Right hindlimb (tissue), 1 donor: Measurements from ENCODE around the gene LTO1.
"Not testable (repeated sequence)": the region's sequence is repeated elsewhere in the genome, so short reads cannot be mapped to it uniquely, and the experiment has no call there.

Experiments used
- DNase-seq: peaks from one replicate; pipeline ENCODE4 v3.0.0-alpha.2; 2018

LTO1 gene

DNA sequence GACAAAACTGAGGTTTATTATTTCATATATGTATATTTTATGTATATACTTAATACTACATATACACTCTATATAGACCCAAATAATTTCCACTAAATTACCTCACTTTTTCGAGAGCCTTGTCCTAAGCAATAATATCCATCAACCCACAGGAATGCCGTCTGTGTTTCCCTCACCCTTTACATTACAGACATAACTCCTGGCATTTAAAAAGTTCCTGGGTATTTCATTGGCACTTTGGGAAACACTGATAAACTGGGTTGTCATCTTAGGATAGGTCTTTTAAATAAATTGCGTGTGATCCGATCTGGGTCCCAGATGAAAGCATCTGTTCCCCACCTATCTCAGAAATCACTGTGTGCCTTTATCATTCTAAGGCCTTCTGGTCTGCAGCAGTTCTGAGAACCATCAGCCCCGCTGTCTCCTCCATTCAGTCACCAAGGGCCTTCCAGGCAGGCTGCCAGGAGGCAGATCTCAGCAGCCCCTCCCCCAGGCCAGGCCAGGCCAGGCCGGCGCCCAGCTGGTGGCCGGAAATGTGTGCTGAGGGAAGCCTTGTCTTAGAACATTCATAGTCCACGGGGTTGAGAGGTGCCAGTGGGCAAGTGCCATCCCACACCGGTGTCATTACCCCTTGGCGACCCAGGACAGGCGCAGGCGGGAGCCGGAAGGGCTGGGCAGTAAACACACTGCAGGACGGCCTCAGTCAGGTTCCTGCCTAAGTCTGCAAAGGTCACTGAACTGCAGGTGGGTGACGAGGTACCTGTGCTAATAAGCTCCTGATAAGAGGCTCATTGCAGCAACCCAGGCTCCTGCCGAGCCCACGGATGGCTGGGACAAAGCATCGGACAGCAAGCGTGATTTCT is 25.4 kb upstream of the LTO1 start:
- peak; percentile 87 for DNase-seq

GRCh38 chr11:69699213-69699612 is 24.1 kb upstream of the LTO1 start:
- no peak for DNase-seq

DNA sequence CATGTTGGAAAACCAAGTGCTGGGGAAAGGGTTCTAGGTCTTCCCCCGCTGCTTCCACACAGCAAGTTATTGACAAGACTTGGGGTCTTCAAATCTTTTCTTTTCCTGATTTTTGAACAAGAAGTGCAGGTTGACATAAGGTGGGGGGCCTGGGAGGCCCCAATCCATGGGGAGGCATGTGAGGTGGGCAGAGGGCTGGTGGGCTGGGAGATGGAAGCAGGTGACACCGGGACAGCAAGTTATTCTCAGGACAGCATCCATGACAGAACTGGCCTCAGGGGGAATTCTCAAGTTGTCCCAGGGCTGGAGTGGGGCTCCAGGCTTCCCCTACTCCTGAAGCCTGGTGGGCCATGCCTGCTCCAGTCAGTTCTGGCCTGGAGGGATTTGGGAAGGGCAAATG is 23.2 kb upstream of the LTO1 start:
- no peak for DNase-seq

GRCh38 chr11:69697861-69698260 is 22.7 kb upstream of the LTO1 start:
- DNase-seq: no peak

DNA sequence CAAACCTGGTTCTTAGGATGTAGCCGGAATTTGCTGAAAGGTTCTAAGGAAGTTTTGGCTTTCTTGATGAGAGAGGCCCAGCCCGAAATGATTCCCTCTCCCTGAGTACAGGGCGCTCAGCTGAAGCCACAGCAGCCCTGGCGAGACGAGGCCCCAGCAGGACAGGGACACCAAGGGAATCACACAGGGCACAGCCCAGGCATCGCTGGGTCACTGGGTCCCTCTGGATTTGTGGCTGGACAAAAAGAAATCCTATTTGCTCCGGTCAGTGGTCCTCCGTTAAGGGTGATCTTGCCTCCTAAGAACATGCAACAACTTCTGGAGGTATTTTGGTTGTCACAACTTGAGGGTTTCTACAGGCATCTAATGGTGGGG is 22.3 kb upstream of the LTO1 start:
- no peak for DNase-seq

DNA sequence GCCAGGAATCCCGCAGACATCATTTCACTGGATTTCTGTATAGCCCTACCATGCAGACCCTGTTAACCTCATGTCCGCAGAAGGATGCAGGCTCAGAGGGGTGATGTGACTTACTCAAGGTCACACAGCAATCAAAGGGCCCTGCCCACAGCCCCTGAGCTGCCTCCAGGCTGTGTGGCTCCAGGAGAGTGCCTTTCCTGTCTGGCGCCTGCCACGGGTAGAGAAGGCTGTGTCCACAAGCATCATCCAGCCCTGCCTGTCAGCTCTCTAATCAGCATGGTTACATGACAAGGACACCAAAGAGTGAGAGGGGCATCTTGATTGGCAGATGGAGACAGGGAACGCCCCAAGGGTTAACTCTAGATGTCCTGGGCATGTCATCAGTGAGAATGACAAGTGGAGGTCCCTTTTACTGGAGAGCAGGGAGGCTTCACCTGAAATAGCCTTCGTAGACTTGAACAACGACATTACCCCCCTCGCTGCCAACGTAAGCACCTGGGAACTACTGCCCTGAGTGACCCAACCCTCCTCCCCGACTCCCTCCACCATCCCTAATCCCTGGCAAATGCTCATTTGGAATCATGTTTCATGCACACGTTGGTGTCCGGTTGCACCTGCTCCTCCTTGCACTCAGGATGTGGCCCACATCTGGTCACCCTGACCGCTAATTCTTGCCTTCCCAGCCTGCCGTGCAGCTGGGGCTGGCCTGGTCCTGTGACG is 21.8 kb upstream of the LTO1 start:
- no peak for DNase-seq

DNA sequence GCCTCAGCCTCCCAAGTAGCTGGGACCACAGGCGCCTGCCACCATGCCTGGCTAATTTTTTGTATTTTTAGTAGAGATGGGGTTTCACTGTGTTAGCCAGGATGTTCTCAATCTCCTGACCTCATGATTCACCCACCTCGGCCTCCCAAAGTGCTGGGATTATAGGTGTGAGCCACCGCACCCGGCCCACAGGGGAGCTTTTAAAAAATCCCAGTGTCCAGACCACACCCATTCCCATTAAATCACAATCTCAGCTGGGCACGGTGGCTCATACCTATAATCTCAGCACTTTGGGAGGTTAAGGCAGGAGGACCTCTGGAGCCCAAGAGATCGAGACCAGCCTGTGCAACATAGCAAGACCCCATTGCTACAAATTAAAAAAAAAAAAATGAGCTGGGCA is 20.8 kb upstream of the LTO1 start:
- not testable (repeated sequence) for DNase-seq

GRCh38 chr11:69695581-69695980 is 20.4 kb upstream of the LTO1 start:
- DNase-seq: no peak

DNA sequence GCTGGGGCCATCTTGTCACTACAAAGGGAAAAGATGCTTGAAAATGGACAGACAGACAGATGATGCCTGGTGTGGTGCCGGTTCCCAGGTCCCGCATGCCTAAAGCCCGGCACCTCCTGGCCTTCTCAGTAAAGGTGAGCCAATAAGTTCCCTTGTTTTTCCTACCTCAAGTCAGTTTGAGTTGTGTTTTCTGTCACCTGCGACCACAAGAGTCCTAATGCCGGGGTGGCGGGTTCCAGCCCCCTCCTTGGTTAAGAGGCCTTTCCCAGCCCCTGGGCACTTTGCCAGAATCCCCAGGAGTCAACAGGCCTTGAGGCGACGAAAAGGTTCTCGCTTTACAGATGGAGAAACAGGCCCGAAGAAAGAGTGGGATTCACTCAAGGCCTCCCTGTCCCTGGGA is 19.6 kb upstream of the LTO1 start:
- no peak for DNase-seq

DNA sequence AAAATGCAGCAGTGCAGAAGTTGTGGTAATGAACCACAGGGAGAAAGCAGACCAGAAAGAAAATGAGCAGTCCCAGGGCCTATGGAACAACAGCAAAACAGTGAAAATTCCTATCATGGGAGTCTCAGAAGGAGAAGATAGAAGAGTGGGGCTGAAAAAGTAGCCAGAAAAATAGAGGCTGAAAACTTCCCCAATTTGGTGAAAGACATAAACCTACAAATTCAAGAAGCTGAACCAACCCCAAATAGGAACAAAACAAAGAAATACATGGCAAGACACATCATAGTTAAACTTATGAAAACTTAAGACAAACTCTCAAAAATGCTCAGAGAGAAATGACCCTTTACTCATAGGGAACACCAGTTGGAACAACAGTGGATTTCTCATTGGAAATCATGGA is 17.3 kb upstream of the LTO1 start:
- DNase-seq: no peak

DNA sequence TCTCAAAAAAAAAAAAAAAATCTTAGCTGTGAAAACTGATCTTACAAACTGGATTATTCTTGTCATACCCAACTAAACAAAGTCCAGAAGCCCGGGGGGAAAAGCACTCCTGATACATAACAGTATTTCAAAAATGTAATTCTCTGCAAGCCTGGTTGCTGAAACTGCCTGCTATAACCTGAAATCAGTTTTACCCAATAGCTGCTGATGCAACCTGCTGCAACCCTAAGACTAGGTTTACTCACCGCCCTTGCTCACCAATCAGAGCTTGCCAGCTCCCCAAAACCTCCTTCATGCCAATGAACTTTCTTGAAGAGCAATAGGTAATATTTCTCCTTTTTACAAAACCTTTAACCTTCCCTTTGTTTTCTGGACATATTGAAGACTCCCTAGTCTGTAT is 16.3 kb upstream of the LTO1 start:
- DNase-seq: no peak

GRCh38 chr11:69689484-69690319 is 14.5 kb upstream of the LTO1 start:
- no peak for DNase-seq

DNA sequence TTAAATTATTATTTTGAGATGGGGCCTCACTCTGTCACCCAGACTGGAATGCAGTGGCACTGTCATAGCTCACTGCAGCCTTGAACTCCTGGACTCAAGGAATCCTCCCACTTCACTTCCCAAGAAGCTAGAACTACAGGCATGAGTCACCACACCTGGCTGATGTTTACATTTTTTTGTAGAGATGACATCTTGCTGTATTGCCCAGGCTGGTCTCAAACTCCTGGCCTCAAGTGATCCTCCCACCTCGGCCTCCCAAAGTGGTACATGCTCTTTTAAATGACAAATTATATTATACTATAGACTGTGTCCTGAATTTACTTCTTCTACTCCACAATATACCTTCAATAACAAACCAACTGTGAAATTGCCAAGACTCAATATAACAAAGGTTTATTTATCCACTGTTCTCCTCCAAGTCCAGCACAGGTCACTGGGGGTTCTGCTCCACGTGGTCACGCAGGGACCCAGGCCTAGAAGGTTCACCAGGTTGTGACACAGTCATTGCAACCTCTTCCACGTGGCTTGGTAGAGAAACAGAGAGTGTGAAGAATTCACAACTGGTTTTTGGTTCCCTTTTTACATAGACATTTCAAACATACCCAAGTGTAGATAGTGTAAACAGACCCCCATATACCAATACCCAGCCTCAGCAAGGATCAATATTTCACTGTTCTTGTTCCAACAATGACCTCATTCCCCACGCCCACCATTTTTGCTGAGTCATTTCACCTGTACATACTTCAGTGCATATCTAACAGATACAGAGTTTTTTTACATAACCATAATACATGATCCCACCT is 13.0 kb upstream of the LTO1 start:
- DNase-seq: not testable (repeated sequence)

DNA sequence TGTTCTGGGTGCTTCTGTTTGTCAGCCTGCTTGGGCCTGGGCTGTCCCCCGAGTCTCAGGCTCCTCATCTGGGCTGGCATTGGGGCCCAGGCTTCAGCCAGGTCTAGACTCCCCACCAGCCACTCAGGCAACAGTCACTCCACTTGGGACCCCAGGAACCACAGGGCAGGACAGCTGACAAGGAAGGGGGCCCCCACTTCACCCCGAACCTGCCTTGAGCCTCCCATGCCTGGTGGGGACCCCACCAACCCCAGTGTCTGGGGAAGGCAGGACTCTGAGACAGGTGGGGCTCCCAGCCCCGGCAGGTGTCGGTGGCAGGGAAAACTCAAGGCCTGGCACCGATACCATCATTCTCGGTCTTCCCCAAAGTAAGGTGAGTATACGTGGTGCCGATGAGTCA is 11.7 kb upstream of the LTO1 start:
- no peak for DNase-seq

- DNase-seq: no peak
Measured at GRCh38 chr11:69686452-69686851, 11.3 kb upstream of the LTO1 start.

GRCh38 chr11:69685348-69685747 is 10.2 kb upstream of the LTO1 start:
- no peak for DNase-seq

GRCh38 chr11:69684651-69685050 is 9.5 kb upstream of the LTO1 start:
- DNase-seq: no peak

DNA sequence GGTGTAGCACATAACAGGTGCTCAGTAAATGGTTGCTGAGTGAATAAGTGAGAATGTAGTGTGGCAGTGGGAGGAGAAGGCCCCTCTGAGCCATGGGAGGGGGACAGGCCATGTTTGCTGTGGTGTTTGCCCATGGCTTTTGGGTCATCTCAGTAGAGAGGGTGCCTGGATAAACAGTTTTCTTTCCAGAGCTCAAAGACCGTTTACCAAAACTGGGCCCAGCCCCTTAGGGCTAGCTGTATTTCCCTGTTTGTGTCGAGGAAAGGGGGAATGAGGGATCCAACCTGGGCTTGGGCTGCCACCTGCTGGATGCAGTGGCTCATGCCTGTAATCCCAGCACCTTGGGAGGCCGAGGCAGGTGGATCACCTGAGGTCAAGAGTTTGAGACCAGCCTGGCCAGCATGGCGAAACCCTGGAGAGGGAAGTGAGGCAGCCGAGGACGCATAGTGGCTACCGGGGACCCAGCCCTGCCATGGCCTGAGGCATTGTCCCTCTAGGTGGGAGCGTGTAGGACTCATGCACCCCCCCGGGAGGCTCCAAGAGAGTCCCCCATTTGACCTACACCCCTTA is 8.7 kb upstream of the LTO1 start:
- no peak for DNase-seq

GRCh38 chr11:69682681-69683326 is 7.7 kb upstream of the LTO1 start:
- no peak for DNase-seq

GRCh38 chr11:69682221-69682620 is 7.1 kb upstream of the LTO1 start:
- no peak for DNase-seq

DNA sequence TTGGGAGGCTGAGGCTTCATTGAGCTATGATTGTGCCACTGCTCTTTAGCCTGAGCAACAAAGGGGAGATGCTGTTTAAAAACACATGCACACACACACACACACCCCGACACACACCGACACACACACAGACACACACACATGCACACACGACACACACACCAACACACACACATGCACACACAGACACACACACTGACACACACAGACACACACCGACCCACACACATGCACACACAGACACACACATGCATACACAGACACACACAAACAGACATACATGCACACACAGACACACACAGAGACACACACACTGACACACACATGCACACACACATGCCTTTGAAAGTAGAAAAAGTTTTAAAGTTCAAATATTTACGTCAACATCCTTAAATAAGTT is 5.5 kb upstream of the LTO1 start:
- no peak for DNase-seq

DNA sequence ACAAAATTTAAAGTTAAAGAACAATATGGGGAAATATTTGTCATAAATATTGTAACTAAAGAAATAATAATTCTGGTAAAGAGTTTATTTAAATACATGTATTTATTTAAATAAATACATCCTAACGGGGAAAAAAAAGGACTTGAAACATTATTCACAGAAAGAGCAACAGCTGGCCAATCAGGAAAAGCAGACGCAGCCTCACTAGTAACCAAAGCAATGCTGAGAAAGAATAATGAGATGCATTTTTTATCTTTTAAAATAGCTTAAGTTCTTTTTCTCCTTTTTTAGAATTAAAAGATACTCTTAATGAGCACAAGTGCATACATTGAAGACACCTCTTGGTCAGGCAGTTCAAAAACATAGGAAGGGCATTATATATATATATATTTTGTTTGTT is 2.6 kb upstream of the LTO1 start:
- no peak for DNase-seq
